GM21447 (cell line): ENCODE data around the gene LAT.
A peak's percentile ranks its signal among the peaks of the same experiment; 100 is the strongest.
"Not testable (repeated sequence)": the region's sequence is repeated elsewhere in the genome, so short reads cannot be mapped to it uniquely, and the experiment has no call there.

Experiments
- ATAC-seq: cut with Tn5 transposase; IDR thresholded peaks from one replicate; pipeline ENCODE4 v1.9.1; 2021; ENCODE audit not compliant: unreplicated experiment

The LAT gene, protein sequence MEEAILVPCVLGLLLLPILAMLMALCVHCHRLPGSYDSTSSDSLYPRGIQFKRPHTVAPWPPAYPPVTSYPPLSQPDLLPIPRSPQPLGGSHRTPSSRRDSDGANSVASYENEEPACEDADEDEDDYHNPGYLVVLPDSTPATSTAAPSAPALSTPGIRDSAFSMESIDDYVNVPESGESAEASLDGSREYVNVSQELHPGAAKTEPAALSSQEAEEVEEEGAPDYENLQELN

DNA sequence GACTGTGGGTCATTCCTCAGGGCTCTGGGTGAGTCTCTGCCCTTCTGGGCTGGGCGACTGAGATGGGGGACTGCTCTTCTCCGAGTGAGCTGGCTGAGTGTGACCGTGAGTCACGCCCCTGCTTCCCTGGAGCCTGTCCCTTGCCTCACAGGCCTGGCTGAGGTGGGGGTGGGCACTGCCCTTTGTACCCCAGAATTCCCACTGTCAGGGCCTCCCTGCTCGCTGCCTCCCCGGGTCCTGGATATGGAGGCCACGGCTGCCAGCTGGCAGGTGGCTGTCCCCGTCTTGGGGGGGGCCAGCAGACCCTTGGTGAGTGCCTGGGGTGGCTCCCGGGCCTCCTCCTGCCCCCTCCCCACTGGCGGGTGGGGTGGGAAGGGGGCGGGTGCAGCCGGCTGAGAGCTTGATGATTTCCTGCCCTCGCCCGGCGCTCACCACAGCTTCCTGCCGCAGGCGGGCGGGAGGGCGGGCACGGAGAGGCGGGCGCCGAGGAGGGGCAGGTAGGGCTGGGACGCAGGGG, at the start of gene LAT:
TSS of gene LAT (plus strand) at position 434 of the 517 bp plus-strand sequence. CDS start 366 bp downstream, outside the sequence.
- ATAC-seq = no peak

DNA sequence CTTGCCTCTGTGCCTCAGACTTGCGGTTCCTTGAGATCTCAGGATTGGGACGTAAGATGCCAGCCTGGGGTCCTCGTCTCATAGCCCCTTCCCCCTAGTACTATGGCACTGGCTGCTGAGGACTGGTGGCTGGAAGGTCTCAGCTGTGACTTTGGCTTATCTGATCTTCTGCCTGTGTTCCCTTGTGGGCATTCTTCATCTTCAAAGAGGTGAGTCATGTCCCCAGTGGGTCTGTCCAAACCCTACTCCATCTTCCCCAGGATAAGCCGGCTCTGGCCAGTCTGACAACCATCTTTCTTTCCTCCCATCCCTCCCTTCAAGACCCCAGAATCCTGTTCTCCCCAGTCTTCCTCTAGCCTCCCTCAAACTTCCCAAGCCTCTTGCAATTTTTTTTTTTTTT, 49.5 kb upstream of the LAT start:
- ATAC-seq = no peak

- peak; percentile 71 for ATAC-seq
These were observed 48.7 kb upstream of the LAT start for GRCh38 chr16:28935924-28936783.

GRCh38 chr16:28936784-28937155, 48.1 kb upstream of the LAT start:
- ATAC-seq = no peak

GRCh38 chr16:28937222-28937876, 47.5 kb upstream of the LAT start:
- ATAC-seq = no peak

GRCh38 chr16:28938721-28939120, 46.1 kb upstream of the LAT start:
- no peak for ATAC-seq

- not testable (repeated sequence) for ATAC-seq
These were observed 45.0 kb upstream of the LAT start for GRCh38 chr16:28939825-28940224.

DNA sequence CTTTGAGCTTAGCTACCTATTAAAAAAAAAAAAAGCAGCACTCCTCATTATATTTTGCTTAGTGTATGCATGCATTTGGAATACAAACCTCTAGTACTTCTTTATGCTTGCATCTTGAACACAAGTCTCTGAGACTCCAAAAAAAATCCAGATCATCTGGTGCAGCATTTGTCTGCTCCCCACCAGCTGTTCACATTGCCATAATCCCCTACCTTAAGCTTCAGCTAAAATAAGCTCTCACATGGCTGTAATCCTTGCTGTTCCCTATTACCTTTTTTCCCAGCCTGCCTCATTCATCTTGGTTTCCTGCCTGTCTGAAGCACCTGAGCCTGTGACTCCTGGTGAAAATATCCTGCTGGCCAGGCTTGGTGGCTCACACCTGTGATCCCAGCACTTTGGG, 41.6 kb upstream of the LAT start:
- ATAC-seq = no peak

GRCh38 chr16:28946681-28947080, 38.2 kb upstream of the LAT start:
- ATAC-seq = no peak

- ATAC-seq = peak; percentile 94
These were observed 34.0 kb upstream of the LAT start, which contains the start of gene NFATC2IP for GRCh38 chr16:28950648-28951409. Gene NFATC2IP (plus strand): TSS chr16:28950937. CDS start chr16:28951012, 75 bp downstream.

DNA sequence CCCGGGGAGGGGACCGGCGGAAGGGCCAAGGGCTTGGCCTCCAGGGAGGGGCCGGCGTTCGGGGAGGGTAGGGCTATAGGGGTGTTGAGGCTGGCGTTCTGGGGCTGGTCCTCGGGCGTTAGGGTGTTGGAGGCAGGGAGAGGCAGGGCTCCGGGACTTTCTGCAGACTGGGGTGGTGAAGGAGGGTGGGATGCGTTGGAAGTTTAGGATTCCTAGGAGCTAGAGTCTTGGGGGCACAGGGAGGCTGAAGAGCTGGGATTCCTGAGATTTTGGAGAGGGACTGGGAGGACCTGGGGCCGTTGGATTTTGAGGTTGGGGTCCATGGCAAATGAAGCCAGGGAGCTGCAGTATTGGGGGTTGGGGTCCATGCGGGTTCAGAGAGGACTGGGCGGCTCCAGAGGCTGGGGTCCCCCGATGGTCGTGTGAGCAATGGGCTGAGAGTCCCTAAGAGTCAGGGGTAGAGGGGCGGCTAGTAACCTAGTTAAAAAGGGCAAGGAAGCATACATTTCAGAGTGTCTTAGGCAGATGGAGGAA, 33.4 kb upstream of the LAT start:
- no peak for ATAC-seq

- no peak for ATAC-seq
These were observed 26.6 kb upstream of the LAT start for GRCh38 chr16:28958216-28958615.

DNA sequence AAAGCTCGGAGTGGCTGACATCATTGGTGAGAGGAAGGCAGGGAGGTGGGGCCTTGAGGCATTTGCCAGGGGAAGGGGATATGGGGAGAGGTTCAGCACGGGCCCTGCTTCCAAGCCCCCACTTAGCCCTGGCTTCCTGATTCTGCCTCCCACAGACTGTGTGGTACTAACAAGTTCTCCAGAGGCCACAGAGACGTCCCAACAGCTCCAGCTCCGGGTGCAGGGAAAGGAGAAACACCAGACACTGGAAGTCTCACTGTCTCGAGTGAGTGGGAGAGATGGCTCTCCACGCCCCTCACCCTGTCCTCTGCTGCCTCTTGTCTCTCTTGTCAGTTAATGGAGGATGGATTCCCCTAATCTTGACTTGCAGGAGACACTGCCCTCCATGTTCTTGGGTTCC, 26.0 kb upstream of the LAT start:
- ATAC-seq = no peak

DNA sequence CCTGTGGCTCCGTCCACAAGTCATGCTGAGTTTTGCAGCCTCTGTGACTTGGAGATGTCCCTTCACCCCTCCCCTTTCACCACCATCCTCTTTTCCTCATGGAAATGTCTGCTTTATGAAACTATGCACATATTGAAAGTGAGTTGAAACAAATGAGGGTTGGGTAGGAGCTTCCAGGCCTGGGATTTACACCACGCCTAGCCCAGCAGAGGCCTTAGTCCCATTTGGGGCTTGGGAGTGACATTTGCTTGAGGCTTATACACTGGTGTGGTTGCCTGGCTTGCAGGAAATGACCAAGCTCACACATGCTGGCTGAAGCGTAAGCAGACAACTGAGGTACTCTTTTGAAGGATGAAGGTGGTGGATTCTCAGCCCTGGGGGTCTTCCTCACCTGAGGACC, 20.8 kb upstream of the LAT start:
- no peak for ATAC-seq

- ATAC-seq = no peak
These were observed 20.4 kb upstream of the LAT start for GRCh38 chr16:28964496-28964895.

GRCh38 chr16:28967156-28967555, 17.7 kb upstream of the LAT start:
- no peak for ATAC-seq

GRCh38 chr16:28969696-28970095, 15.2 kb upstream of the LAT start:
- ATAC-seq = not testable (repeated sequence)

DNA sequence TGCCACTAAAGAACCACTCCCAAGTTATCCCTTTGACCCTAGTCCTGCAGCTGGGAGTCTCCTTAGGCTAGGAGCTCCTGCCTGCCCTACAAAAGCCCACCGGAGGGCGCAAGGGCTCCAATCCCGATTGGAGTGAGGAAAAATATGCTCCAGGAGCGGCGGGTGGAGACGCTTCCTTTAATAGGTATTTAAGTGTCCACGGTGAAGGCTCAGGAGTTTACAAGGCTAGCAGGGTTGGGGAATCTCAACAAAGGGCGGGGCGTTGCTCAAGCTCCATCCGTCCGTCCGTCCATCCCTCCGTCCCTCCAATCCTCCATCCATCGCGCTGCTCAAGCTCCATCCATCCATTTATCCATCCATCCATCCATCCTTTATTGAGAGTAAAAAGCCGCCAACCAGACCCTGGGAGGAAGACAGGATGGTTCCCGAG, 10.8 kb upstream of the LAT start:
- ATAC-seq = peak; percentile 9

GRCh38 chr16:28974437-28975157, 10.3 kb upstream of the LAT start, which contains the start of gene SPNS1:
Gene SPNS1 (plus strand): TSS chr16:28974778. CDS start chr16:28975152, 374 bp downstream.
- peak; percentile 78 for ATAC-seq

GRCh38 chr16:28975158-28975599, 9.7 kb upstream of the LAT start:
- no peak for ATAC-seq
